Daoy (cell line): ENCODE measurements around the gene MTHFSD. TPM values are rescaled to one million over a fixed set of nuclear protein-coding genes. Genes with fewer than 3 reads are reported as not detected.

Experiments
- DNase-seq: peaks from one replicate; pipeline ENCODE4 v3.0.0-alpha.2; 2015; ENCODE audit warnings: low read depth
- total RNA-seq: library from RNA; depleted of rRNA; stranded (reverse); fragments of >200 nt; shearing (Covaris generic); gene quantifications from 2 replicates; pipeline ENCODE4 v1.2.3, GENCODE V29; 2014

The MTHFSD gene
- total RNA-seq, 1 experiment from 2014 or later = 6.5 TPM

- DNase-seq = no peak
These were observed 4.8 kb downstream of the MTHFSD start for GRCh38 chr16:86550281-86550680.

- no peak for DNase-seq
These were observed 5.2 kb downstream of the MTHFSD start for GRCh38 chr16:86549893-86550190.

DNA sequence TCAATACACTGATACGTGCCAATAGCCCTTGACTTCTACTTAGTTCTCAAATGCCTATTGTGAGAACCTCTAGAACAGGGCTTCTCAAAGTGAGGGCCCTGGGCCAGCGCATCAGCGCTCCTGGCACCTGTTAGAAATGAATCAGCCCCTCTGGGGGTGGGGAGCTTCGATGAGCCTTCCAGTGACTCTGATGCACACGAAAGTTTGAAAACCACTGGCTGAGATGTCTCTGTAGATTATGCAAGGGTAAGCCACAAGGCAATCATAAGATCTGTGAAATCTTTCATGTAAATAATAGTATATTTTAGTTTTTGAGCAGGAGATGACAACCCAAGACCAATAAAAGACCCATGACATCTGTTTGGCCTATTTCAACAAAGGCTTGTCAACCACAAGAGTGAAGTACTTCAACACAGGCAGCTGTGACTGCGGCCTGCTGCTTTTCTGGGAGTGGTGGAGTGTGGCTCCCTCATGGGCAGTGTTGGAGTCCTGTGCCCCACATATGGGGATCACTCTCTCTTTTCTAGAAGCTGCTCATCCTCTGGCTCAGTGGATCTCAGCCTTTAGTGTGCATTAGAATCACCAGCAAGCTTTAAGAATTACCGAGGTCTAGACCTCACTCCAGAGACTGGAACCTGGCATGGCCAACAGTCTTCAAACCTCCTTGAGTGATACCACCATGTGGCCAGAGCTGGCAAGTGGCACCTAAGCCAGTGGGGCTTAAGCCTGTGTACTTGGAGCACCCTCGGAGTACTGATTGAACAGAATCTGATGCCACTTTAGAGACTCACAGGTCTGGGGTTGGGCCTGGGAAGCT is 5.8 kb downstream of the MTHFSD start:
- no peak for DNase-seq

GRCh38 chr16:86547286-86547685 is 7.7 kb downstream of the MTHFSD start:
- DNase-seq = no peak

- DNase-seq = no peak
These were observed 8.4 kb downstream of the MTHFSD start for GRCh38 chr16:86546638-86547013.

- DNase-seq = no peak
These were observed 8.9 kb downstream of the MTHFSD start for GRCh38 chr16:86545954-86546637.

- DNase-seq = no peak
These were observed 9.6 kb downstream of the MTHFSD start for GRCh38 chr16:86545481-86545880.

- no peak for DNase-seq
These were observed 12.0 kb downstream of the MTHFSD start for GRCh38 chr16:86542756-86543750.

- no peak for DNase-seq
These were observed 13.5 kb downstream of the MTHFSD start for GRCh38 chr16:86541560-86541959.

- no peak for DNase-seq
These were observed 14.1 kb downstream of the MTHFSD start for GRCh38 chr16:86540894-86541293.

- no peak for DNase-seq
These were observed 16.7 kb downstream of the MTHFSD start for GRCh38 chr16:86538196-86538780.

DNA sequence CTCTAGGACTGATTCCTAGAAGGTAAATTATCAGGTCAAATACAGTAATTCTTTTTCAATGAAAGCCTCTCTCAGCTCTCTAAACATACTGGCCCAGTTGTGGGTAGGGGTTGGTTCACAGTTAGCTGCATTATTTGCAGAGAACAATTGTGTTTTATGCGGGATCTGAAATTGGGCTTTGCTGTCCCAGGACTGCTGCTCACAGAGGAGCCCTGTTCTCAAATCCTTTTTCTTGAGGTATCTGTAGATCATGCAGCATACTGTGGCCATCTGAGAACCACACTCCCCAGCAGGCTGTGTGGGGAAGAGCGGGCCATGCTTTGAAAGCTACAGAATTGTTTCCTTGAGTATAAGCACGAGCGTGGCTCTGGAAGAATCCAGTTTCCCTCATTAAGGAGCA is 17.5 kb downstream of the MTHFSD start:
- no peak for DNase-seq

GRCh38 chr16:86536621-86537020 is 18.4 kb downstream of the MTHFSD start:
- no peak for DNase-seq

DNA sequence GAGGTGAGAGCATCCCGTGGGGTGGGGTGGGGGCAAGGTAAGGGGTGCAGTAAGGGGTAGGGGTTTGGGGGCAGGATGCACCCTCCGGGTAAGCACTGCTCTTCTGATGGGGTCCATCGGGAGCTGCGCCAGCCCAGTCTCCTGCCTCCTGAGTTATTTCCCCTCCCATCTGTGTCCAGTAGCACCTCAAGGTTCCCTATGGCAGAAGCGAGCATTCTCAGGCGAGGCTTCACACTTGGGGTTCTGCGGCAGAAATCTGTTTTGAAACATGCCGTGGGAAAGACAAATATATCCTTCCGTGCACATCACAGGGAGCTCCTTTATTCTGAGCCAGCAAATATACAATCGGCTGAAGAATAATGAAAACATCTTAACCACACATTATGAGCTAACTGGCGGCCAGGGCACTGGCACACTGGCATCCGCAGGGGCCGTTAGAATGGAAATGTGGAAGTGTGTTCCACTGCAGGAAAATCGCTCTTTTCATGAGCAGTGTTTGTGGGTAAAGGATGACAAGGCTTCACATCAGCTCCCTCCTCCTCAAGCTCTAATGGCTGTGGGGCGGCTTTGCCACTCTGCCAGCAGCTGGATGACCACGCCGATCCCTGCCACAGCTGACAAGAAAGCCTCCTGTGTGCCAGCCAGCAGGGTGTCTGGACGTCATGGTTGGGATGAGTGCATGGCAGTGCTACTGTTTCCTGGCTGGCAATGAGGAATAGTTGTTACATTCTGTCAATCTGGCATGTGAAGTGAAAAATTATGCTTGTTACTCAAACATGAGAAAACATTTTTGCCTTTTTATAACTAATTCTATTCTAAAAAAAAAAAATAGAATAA is 20.0 kb downstream of the MTHFSD start:
- DNase-seq = no peak

DNA sequence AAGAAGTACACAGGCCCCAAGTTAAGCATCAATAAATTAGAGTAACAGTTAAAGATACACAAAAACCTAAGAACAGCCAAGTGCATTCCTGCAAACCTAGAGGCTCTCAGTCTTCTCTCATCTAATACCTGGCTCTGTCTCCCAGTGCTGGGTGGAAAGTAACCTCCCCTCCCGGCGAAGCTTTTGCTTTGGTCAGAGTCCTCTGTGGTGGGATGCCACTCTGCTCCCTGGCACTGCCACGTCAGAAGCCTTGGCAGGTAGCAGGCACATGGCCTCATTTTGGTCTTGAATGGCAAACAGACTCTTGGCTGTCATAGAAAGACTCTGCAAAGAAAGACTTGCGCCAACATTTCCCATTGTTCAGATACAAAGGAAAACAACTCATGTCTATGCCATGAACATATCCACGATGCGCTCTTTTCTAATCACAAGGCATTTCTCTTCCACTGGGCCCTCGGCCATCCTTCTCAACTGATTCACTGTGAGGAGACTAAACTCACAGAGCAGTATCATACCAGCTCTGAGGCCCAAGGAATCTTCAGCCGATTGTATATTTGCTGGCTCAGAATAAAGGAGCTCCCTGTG is 21.2 kb downstream of the MTHFSD start:
- no peak for DNase-seq

- no peak for DNase-seq
These were observed 22.0 kb downstream of the MTHFSD start for GRCh38 chr16:86533076-86533475.

DNA sequence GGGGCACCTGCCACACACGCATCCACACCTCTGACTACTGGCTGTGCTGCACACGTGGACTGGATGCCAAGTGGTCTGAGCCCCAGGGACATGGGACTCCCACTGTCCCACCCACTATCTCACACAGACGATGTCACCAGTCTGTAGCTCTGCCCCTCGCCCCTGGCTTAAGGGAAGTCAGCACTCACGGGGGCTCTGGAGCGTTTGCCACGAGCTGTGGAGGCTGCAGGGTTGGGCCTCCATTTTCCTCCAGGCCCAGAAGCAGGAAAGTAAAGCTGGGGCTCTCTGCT is 22.6 kb downstream of the MTHFSD start:
- no peak for DNase-seq

DNA sequence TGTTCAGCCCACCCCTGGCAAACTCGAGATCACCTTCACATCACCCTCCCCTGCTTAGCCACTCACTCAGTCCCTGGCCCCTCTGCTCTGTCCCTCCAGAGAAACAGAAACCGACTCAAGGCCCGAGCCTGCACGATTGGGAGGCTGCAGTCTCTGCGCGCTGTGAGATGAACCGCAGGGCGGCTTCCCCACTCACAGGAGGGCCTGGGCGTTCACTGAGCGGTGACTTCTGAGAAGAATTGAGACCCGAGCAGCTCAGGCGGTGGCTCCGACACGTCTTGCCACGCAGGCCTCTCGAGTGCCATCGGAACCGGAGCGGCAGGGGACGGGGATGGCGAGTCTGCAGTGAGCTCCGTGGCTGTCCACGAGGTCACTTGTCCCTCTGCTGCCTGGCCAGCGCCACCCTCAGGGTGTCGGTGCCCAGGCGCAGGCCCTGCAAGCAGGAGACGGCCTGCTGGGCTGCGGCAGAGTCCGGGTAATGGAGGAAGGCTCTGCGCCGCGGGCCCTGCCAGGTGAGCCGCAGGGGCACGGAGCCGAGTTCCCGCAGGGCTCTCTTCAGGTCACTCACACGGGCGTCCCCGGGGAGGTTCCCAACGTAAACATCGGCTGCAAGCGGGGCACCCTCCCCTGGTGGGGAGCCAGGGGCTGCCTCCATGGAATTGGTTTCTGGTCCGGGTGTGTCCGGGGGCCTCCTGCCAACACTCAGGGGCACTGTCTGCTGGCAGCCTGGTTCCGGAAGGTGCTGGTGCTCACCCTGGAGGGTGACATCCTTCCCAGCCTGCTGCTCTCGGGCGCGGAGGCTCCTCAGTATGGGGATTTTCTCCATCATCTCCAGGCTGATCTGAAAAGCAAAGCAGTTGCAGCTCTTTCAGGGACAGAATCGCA is 23.2 kb downstream of the MTHFSD start:
- no peak for DNase-seq

GRCh38 chr16:86531191-86531545 is 23.9 kb downstream of the MTHFSD start:
- DNase-seq = no peak
